ENCODE measurements around the gene CD2.

The CD2 gene

DNA sequence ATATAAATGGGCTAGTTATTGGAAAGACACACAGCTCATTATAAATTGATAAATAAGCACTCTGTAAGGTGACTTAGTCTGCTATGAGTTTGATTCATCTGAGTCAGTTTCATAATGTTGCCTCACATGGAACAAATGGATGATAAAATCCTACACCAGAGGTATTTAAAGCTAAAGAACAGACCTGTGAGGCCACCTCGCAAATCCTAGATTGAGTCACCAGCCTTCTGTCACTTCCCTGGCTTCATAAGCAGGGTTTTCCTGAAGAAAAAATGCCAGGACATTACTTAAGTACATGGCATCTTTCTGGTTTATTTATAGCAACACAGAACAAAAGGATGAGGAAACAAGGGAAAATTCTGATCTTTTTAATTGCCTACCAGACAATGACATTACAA is 18.4 kb downstream of the CD2 start:
- CTCF ChIA-PET = interaction anchor here (0.8 to 2.8 kb wide), 6 partner anchors 9 to 288 kb away, joined by 3 to 14 read pairs (median 4); no protein-coding TSS in a partner anchor
- DNase-seq (ENCODE audit: extremely low spot score) = no peak
- TF ChIP-seq CTCF (IDR thresholded peaks at IDR 0.05; ENCODE audit: control extremely low read depth, extremely low read depth, low read depth, missing control alignments) = no peak
- POLR2A ChIA-PET = no interaction called here

DNA sequence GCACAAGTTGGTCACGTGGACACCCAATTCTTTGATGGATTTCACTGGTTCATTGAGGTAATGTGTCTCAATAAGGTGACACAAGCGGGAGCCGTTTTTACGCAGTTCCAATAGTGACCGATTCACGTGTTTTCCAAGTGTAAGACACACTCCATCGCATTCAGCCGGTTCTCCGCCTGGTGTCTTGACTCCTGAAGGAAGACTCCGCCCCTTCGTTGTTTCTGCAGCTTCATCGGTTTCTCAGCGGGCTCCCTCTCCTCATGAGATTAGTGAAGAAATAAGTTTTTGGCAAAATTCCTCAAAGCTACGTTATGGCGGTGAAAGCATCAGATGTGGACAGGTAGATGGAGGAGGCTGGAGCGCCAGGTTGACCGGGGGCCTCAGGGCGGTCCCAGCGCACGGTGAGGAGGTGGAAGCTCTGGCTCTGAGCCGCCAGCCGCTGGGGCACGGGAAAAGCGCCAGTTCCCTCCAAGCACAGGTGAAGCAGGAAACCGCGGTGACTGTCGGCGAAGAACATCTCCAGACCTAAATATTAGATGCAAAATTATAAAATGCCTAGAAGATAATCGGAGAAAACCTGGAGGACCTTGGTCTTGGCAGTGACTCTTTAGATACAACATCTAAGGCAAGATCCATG is 21.0 kb downstream of the CD2 start:
- no peak for DNase-seq (ENCODE audit: extremely low spot score)
- TF ChIP-seq CTCF (IDR thresholded peaks at IDR 0.05; ENCODE audit: control extremely low read depth, extremely low read depth, low read depth, missing control alignments) = no peak
- ChIA-PET POLR2A (no interaction called here), CTCF (interaction anchor here (1.0 to 2.8 kb wide), 2 partner anchors 11 to 107 kb away, joined by 3 to 11 read pairs; no protein-coding TSS in a partner anchor)

GRCh38 chr1:116777831-116778830 is 23.9 kb downstream of the CD2 start:
- POLR2A ChIA-PET = interaction anchor here (0.6 kb wide), 2 partner anchors 17 to 294 kb away, joined by 5 to 6 read pairs; no protein-coding TSS in a partner anchor
- CTCF ChIA-PET = interaction anchor here (0.7 to 1.9 kb wide), 5 partner anchors 9 to 278 kb away, joined by 3 to 5 read pairs (median 5); no protein-coding TSS in a partner anchor
- no peak for TF ChIP-seq CTCF (IDR thresholded peaks at IDR 0.05; ENCODE audit: control extremely low read depth, extremely low read depth, low read depth, missing control alignments)
- no peak for DNase-seq (ENCODE audit: extremely low spot score)

DNA sequence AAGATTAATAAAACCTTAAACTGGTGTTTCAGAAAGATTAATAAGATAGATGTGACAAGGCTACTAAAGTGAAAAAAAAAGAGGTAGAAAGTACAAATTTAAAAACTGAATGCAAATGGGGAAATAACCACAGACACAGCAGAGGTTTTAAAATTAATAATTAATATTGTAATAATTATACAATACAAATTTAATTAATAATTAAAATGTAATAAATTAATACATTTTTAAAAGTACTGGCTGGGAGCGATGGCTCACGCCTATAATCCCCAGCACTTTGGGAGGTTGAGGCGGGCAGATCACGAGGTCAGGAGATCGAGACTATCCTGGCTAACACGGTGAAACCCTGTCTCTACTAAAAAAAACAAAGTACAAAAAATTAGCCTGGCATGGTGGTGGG is 26.8 kb downstream of the CD2 start:
- TF ChIP-seq CTCF (IDR thresholded peaks at IDR 0.05; ENCODE audit: control extremely low read depth, extremely low read depth, low read depth, missing control alignments) = no peak
- ChIA-PET CTCF (interaction anchor here (1.6 kb wide), 1 partner anchor 9 kb away, joined by 4 read pairs; no protein-coding TSS in a partner anchor), POLR2A (no interaction called here)
- no peak for DNase-seq (ENCODE audit: extremely low spot score)

DNA sequence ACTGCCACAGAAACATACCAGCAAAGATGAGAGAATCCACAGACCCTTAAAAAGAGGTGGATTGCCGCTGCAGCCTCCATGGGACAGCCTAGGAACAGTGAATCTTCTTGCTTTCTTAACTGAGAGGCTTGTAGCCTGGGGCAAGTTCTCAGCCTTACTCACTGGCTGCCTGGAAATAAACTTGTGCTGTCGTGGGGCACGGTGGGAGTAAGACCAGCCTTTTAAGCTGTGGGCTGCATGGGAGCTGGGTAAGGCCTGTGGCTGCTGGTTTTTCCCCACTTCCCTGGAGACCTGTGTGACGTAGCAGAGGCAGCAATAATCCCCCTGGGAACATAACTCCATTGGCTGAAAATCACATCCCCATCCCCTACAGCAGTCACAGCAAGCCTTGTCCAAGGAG is 30.8 kb downstream of the CD2 start:
- CTCF ChIA-PET = interaction anchor here (0.7 to 3.1 kb wide), 5 partner anchors 10 to 79 kb away, joined by 3 to 14 read pairs (median 4); no protein-coding TSS in a partner anchor
- TF ChIP-seq CTCF (IDR thresholded peaks at IDR 0.05; ENCODE audit: control extremely low read depth, extremely low read depth, low read depth, missing control alignments) = no peak
- POLR2A ChIA-PET = no interaction called here
- no peak for DNase-seq (ENCODE audit: extremely low spot score)

DNA sequence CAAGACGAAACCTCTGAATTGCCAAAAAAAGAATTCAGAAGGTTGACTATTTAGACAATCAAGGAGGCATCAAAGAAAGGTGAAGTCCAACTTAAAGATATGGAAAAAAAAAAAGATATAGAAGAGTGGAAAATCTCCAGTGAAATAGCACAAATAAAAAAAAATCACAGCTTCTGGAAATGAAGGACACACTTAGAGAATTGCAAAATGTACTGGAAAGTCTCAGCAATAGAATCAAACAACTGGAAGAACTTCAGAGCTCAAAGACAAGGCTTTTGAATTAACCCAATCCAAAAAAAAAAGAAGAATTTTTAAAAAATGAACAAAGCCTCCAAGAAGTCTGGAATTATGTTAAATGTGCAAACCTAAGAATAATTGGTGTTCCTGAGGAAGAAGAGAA is 31.8 kb downstream of the CD2 start:
- no peak for DNase-seq (ENCODE audit: extremely low spot score)
- TF ChIP-seq CTCF (IDR thresholded peaks at IDR 0.05; ENCODE audit: control extremely low read depth, extremely low read depth, low read depth, missing control alignments) = no peak
- ChIA-PET POLR2A (no interaction called here), CTCF (interaction anchor here (0.7 to 3.1 kb wide), 5 partner anchors 9 to 48 kb away, joined by 3 to 14 read pairs (median 4); no protein-coding TSS in a partner anchor)
